ENCODE measurements around the gene ASRGL1. TPM values are rescaled to one million over a fixed set of nuclear protein-coding genes. Genes with fewer than 3 reads are reported as not detected.
A peak's percentile ranks its signal among the peaks of the same experiment; 100 is the strongest.

Gene ASRGL1
- total and polyA plus RNA-seq, 2 donors (not counting 1 experiment from before 2014, with no cell fraction given), result 0.49 to 1.3 TPM

GRCh38 chr11:62398011-62398994, 61.1 kb downstream of the ASRGL1 start:
- peak overlapping the region; percentile 5 for H2AFZ ChIP-seq (ENCODE audit: insufficient read depth, low read depth, low read length, poor library complexity, severe bottlenecking)
- H3K4me1 ChIP-seq (ENCODE audit: control insufficient read depth in 2 of 2, insufficient read depth in 2 of 2, low read length in 2 of 2), result peaks cover 9 to 11% of the 10 kb centered on the region in 2 donors
- intact Hi-C loops (cut with micrococcal nuclease), result loop anchor here (5.0 to 10.0 kb wide), 2 partner anchors 386 to 484 kb away; partner anchors contain the start of genes SLC3A2 and TMEM179B

More at GRCh38 chr11:62398011-62398994, 61.1 kb downstream of the ASRGL1 start:
- H3K4me2 ChIP-seq (replicated peaks; ENCODE audit: low read depth, low read length, poor library complexity, severe bottlenecking), result no peak overlapping the region
- Mint-ChIP-seq H3K27me3 (peaks cover 11% of the 10 kb centered on the region), H3K4me3 (no peak overlapping the region), H3K9me3 (ENCODE audit: insufficient read depth) (no peaks in the 10 kb centered on the region), H3K27ac (no peak overlapping the region), H3K4me1 (peaks cover 11% of the 10 kb centered on the region)
- ATAC-seq (ENCODE audit: low read depth), result no peak
- no peaks in the 10 kb centered on the region for H3K36me3 ChIP-seq (replicated peaks in 1 of 2; ENCODE audit: control extremely low read depth in 1 of 2, control insufficient read depth in 1 of 2, extremely low read depth in 1 of 2, insufficient read depth in 2 of 2, low read length in 1 of 2)
- H4K20me1 ChIP-seq (ENCODE audit: control insufficient read depth, insufficient read depth, low read length, poor library complexity, severe bottlenecking), result no peaks in the 10 kb centered on the region
- H3K27ac ChIP-seq (ENCODE audit: low read length in 2 of 2), result no peak overlapping the region
- H3K27me3 ChIP-seq (replicated peaks in 1 of 4; ENCODE audit: control extremely low read depth in 1 of 4, control insufficient read depth in 3 of 4, insufficient read depth in 4 of 4, low read length in 3 of 4), result peaks cover 0 to 8% (median 0%) of the 10 kb centered on the region in 4 experiments
- CTCF ChIA-PET, result no interaction called here
- no peaks in the 10 kb centered on the region for H3K79me2 ChIP-seq (ENCODE audit: control insufficient read depth, insufficient read depth, low read length)
- no peaks in the 10 kb centered on the region for H3K9me3 ChIP-seq (ENCODE audit: control extremely low read depth in 1 of 3, control insufficient read depth in 2 of 3, insufficient read depth in 1 of 3, low read length in 2 of 3)
- no peak overlapping the region for H3K4me3 ChIP-seq (ENCODE audit: control extremely low read depth in 1 of 5, extremely low read depth in 1 of 5, insufficient read depth in 1 of 5, low read depth in 2 of 5, low read length in 4 of 5)
- TF ChIP-seq EZH2 (IDR thresholded peaks at IDR 0.05; ENCODE audit: borderline replicate concordance, insufficient read depth, low read depth, low read length, poor library complexity, severe bottlenecking) (no peak), CTCF (IDR thresholded peaks at IDR 0.05) (no peak)
- H3K9ac ChIP-seq (ENCODE audit: low read length), result no peak overlapping the region
- DNase-seq, result no peak
- POLR2A ChIA-PET, result no interaction called here
- 65% methylated on average over 19 of the region's 22 CpGs for WGBS (ENCODE audit: insufficient coverage)
